HPDE6-E6E7 (cell line): Measurements from ENCODE around the gene DNAL1.

Source experiments
- DNase-seq: peaks from one replicate; pipeline ENCODE4 v3.0.0; 2011; ENCODE audit warnings: missing footprints; ENCODE audit errors: extremely low spot score

The DNAL1 gene

GRCh38 chr14:73724696-73725095 is 79.9 kb downstream of the DNAL1 start:
- no peak for DNase-seq

GRCh38 chr14:73725116-73726024 is 80.6 kb downstream of the DNAL1 start:
- no peak for DNase-seq

- no peak for DNase-seq
Observed at GRCh38 chr14:73726025-73726961, 81.5 kb downstream of the DNAL1 start.

GRCh38 chr14:73727166-73727565 is 82.4 kb downstream of the DNAL1 start:
- no peak for DNase-seq

GRCh38 chr14:73728717-73729330 is 84.0 kb downstream of the DNAL1 start:
- no peak for DNase-seq

- no peak for DNase-seq
Observed at GRCh38 chr14:73729556-73730265, 84.9 kb downstream of the DNAL1 start.

- no peak for DNase-seq
Observed at GRCh38 chr14:73731111-73731510, 86.3 kb downstream of the DNAL1 start.

GRCh38 chr14:73732006-73732405 is 87.2 kb downstream of the DNAL1 start:
- no peak for DNase-seq

- DNase-seq, result no peak
Observed at GRCh38 chr14:73736842-73737241, 92.1 kb downstream of the DNAL1 start.

- no peak for DNase-seq
Observed at GRCh38 chr14:73738518-73739173, 93.9 kb downstream of the DNAL1 start.

- DNase-seq, result no peak
Observed at GRCh38 chr14:73739174-73739898, 94.5 kb downstream of the DNAL1 start.

GRCh38 chr14:73739899-73740617 is 95.3 kb downstream of the DNAL1 start:
- no peak for DNase-seq

GRCh38 chr14:73740618-73741326 is 96.0 kb downstream of the DNAL1 start:
- DNase-seq, result peak; percentile 86

- peak; percentile 95 for DNase-seq
Observed at GRCh38 chr14:73741386-73741875, 96.6 kb downstream of the DNAL1 start.

- DNase-seq, result no peak
Observed at GRCh38 chr14:73741876-73742519, 97.2 kb downstream of the DNAL1 start.

GRCh38 chr14:73742520-73743238 is 97.9 kb downstream of the DNAL1 start:
- no peak for DNase-seq

- no peak for DNase-seq
Observed at GRCh38 chr14:73743431-73743931, 98.7 kb downstream of the DNAL1 start.
